Fibroblast of lung (primary cell): ENCODE measurements around the gene RAPGEF6.

Source experiments
- EZH2 ChIP-seq: IDR thresholded peaks from 2 replicates; pipeline ENCODE4 v1.5.1; 2012; ENCODE audit warnings: low read length, control low read depth, mild to moderate bottlenecking; ENCODE audit errors: missing control alignments
- TF ChIP-seq, protein P1 (sequence below), 2 donors: IDR thresholded peaks in 1 of 2; conservative IDR thresholded peaks in 1 of 2; 1 replicate in 1 of 2; 2 replicates in 1 of 2; pipeline ENCODE4 v1.5.1; 2011 to 2012; ENCODE audit warnings: low read length in 2 of 2, control low read depth in 1 of 2, inconsistent platforms in 1 of 2, low read depth in 1 of 2, mild to moderate bottlenecking in 1 of 2

GRCh38 chr5:131589510-131590348 lies 45.3 kb downstream of the RAPGEF6 start:
- TF ChIP-seq, protein P1, sequence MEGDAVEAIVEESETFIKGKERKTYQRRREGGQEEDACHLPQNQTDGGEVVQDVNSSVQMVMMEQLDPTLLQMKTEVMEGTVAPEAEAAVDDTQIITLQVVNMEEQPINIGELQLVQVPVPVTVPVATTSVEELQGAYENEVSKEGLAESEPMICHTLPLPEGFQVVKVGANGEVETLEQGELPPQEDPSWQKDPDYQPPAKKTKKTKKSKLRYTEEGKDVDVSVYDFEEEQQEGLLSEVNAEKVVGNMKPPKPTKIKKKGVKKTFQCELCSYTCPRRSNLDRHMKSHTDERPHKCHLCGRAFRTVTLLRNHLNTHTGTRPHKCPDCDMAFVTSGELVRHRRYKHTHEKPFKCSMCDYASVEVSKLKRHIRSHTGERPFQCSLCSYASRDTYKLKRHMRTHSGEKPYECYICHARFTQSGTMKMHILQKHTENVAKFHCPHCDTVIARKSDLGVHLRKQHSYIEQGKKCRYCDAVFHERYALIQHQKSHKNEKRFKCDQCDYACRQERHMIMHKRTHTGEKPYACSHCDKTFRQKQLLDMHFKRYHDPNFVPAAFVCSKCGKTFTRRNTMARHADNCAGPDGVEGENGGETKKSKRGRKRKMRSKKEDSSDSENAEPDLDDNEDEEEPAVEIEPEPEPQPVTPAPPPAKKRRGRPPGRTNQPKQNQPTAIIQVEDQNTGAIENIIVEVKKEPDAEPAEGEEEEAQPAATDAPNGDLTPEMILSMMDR (conservative IDR thresholded peaks at IDR 0.05 in 1 of 2, IDR thresholded peaks at IDR 0.05 in 1 of 2; ENCODE audit: low read depth in 1 of 2, low read length in 2 of 2), result peak; percentile 84 to 90
- no peak for TF ChIP-seq EZH2
